Suprapubic skin (tissue), 3 donors: ENCODE measurements around the gene CLCA4.

ENCODE experiments used
- POLR2A ChIP-seq, 2 donors: fragments of 450-650 bp; IDR thresholded peaks; one replicate each; pipeline ENCODE4 v1.6.1; 2017; ENCODE audit warnings: antibody characterized with exemption in 2 of 2, mild to moderate bottlenecking in 2 of 2, moderate library complexity in 2 of 2
- TF ChIP-seq, protein P1 (sequence below), 2 donors: fragments of 200-600 bp in 1 of 2; fragments of 450-650 bp in 1 of 2; sonication (generic) in 1 of 2; IDR thresholded peaks; one replicate each; pipeline ENCODE4 v1.5.1; 2016 to 2019; ENCODE audit warnings: antibody characterized with exemption in 2 of 2, mild to moderate bottlenecking in 1 of 2, moderate library complexity in 1 of 2

- TF ChIP-seq, protein P1, sequence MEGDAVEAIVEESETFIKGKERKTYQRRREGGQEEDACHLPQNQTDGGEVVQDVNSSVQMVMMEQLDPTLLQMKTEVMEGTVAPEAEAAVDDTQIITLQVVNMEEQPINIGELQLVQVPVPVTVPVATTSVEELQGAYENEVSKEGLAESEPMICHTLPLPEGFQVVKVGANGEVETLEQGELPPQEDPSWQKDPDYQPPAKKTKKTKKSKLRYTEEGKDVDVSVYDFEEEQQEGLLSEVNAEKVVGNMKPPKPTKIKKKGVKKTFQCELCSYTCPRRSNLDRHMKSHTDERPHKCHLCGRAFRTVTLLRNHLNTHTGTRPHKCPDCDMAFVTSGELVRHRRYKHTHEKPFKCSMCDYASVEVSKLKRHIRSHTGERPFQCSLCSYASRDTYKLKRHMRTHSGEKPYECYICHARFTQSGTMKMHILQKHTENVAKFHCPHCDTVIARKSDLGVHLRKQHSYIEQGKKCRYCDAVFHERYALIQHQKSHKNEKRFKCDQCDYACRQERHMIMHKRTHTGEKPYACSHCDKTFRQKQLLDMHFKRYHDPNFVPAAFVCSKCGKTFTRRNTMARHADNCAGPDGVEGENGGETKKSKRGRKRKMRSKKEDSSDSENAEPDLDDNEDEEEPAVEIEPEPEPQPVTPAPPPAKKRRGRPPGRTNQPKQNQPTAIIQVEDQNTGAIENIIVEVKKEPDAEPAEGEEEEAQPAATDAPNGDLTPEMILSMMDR (IDR thresholded peaks at IDR 0.05), result no peak
- no peak for TF ChIP-seq POLR2A (IDR thresholded peaks at IDR 0.05)
These were observed 24.6 kb upstream of the CLCA4 start for GRCh38 chr1:86522240-86522639.
